Occipital lobe (tissue), 2 donors: ENCODE results near the gene TP53I13. TPM values are rescaled to one million over a fixed set of nuclear protein-coding genes. Genes with fewer than 3 reads are reported as not detected.

Experiments
- DNase-seq: peaks from one replicate; lab custom pipeline; 2025; lab: John Stamatoyannopoulos, UW
- total RNA-seq: library from RNA; depleted of rRNA; stranded (reverse); fragments of >200 nt; gene quantifications from one replicate; pipeline ENCODE4 v1.2.3, GENCODE V29; 2014

The TP53I13 gene
- total RNA-seq, 1 donor from 2014 or later, result 6.9 TPM

GRCh38 chr17:29567304-29567553, 1.3 kb upstream of the TP53I13 start:
- no peak for DNase-seq

GRCh38 chr17:29567554-29568330, 759 bp upstream of the TP53I13 start:
- no peak for DNase-seq

GRCh38 chr17:29569245-29569950, 897 bp downstream of the TP53I13 start:
- no peak for DNase-seq

DNA sequence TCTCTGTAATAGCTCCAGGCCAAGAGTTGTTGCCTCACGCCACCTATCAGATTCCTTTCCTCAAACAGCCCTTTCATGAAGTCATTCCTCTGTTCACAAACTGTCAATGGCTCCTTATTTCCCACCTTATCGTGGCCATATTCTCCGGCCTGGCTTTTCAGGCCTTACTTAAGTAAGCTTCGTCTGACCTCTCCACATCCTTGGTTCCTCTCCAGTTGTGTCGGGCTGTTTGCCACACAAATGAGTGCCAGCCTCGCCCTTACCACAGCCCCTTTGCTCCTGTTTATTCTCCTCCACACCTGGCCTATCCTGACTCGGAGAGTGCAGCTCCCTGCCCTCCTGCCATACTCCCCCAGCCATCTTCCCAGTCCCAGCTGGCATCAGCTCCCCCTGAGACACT, 2.0 kb downstream of the TP53I13 start:
- no peak for DNase-seq

GRCh38 chr17:29571486-29571882, 3.0 kb downstream of the TP53I13 start:
- DNase-seq, result no peak

DNA sequence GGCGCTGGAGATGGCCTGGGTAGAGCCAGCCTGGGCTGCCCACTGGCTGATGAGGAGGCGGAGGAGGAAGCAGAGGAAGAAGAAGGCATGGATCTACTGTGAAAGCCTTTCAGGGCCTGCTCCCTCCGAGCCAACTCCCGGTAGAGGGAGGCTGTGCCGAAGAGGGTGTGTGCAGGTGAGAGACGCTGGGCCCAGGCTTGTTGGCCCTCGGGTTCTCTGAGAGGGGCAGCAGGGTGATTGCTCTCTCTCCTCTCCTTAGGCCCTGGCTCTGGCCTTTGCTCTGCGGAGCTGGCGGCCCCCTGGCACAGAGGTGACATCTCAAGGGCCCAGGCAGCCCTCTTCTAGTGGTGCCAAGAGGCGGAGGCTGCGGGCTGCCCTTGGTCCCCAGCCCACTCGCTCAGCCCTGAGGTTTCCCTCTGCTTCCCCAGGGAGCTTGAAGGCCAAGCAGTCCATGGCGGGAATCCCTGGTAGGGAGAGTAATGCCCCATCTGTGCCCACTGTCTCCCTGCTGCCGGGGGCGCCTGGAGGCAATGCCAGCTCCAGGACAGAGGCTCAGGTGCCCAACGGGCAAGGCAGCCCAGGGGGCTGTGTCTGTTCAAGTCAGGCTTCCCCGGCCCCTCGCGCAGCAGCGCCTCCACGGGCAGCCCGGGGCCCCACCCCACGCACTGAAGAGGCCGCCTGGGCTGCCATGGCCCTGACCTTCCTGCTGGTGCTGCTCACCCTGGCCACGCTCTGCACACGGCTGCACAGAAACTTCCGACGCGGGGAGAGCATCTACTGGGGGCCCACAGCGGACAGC, 3.6 kb downstream of the TP53I13 start:
- no peak for DNase-seq

GRCh38 chr17:29572691-29573557, 4.4 kb downstream of the TP53I13 start:
- no peak for DNase-seq

- no peak for DNase-seq
These were observed 5.0 kb downstream of the TP53I13 start for GRCh38 chr17:29573558-29573869.

DNA sequence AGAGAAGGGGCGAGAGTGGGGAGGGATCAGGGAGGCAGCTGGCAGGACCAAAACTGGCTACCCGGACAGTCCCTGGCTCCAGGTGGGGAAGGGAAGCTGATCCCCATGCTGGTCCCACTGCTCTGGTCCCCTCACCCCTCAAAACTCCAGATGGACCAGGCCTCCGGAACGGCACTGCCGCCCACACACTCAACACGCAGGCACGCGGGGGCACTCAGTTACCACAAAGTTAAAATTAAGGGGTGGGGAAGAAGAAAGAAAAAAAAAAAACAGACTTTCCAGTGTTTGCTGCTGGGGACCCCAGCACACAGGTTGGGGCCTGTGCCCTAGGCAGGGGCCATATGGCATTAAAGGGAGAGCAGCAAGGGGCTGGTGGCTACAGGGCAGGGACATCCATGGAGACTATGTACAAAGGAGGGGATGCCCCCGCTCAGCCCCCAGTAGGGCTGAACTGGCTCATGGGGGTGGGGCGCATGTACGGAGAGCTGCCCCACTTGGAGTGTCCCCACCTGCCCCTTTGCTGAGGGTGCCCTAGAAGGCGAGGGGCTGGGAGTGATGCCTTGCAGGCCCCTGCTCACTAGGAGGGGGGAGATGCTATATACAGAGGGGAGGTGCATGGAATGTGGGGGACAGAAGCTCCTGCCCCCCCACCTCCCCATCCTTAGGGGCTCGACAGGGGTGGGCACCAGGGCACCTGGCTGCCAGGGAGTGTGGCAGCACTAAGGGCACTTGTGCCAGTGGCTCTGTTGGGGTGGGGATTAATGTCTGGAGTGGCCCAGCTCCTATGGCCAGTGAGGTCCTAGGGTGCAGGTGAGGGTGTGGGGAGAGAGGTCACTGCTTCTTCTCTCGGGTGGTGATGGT, 5.6 kb downstream of the TP53I13 start:
- DNase-seq, result no peak

GRCh38 chr17:29574732-29575510, 6.4 kb downstream of the TP53I13 start:
- DNase-seq, result no peak

- DNase-seq, result no peak
These were observed 7.2 kb downstream of the TP53I13 start for GRCh38 chr17:29575511-29576213.

DNA sequence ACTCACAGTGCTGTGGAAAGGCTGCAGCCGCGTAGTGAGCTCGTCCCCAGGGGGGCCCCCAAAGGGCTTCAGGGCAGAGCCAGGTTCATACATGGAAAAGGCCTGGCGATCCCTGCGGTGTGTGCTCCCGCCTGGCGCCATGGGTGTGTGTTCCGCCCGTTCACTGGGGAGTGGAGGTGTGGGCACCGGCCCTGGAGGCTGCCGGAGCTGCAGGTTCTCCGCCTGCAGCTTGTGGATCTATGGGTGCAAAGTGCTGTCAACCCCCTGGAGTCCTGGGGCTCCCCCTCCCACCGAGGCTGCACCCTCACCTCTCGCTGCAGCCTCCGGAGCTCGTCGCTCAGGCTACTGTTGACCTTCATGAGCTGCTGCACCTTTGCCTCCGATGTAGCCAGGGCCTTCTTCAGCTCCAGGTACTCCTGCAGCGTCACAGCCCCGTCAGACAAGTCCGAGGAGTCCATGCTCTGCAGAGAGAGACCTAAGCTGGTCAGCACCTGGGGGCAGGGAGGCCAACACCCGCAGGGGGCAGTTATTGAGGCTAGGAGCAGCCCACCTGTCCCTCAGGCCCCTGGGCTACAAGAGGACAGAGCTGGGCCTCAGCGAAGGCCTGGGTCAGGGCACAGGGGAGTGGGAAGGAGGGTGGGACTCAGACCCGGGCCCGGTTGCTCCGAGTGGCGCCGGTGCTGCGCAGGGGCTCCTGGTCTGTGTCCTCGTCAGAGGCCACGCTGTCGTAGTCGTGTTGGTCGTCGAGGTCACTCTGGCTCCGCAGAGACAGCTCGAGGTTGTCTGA, 7.9 kb downstream of the TP53I13 start:
- DNase-seq, result no peak

GRCh38 chr17:29577001-29577370, 8.5 kb downstream of the TP53I13 start:
- DNase-seq, result no peak

DNA sequence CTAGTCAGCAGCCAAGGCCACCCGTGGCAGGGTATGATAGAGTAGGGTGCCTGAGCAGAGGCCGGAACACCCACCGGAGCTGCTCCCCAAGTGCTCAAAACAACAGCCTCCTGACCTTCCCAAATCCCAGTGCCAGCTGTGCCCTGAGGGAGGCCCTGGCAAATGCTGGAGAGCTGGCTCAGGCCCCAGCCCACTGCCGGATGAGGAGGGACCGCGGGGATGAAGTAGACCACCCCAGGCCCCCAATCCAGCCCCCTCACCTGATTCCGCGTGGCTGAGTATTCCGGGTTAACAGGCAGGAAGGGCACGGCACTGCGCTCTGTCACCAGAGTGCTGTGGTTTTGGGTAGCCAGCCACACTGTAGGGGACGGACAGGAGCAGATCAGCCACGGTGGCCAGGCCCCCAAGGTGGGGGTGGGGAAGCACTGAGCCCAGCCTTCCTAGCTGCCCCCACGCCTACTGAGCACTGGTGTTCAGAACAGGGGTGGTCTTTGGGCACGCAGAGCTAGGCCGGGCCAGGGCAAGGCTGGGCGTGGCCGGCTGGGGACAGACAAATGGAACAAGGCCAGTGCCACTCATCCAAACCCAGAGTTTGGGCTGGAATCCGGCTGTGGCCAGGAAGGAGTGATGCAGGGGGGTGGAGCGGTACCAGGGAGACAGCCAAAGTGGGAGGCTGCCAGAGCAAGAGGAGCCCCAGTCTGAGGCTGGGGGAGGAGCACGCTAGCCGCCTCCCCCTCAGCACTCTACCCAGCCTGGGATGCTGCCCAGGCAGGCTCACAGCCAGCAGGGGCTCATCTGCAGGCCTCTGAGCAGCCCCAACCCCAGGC, 9.1 kb downstream of the TP53I13 start:
- peak; percentile 61 for DNase-seq

DNA sequence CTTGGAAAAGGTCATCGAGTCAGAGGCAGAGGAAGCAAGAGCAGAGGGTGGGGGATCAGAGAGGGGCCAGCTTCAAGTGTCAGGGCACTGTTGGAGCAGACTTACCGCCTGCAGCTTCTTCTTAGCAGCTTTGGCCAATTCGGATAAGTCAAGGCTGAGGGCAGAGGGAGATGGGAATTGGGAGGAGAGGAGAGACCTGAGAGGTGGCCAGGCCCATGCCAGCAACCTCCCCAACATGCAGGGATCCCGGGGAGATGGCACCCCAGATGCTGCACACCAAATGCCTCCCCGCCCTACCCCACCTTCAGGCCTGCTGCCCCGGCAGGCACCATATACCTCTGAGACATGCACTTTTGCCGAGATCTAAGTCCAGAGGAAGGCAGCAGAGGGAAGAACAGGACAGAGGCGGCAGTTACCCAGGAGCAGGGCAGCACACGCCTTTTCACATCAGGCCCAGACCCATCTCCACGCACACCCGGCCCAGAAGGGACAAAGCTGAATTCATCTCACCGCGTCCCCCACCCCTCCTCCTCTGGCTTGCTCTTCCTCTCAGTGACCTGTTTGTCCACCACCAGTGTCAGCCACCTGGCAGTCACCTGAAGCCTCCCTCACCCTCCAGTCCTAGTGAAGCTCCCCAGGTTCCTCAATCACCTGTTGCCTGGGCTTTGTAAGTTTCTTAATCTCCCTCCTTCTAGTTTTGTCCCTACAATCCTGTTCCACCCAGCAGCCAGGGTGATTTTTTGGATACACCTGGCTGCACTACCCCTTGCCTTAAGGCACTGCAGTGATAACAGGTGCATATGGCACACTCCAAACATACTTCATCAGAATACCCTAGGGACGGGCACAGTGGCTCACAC, 10.4 kb downstream of the TP53I13 start:
- no peak for DNase-seq

DNA sequence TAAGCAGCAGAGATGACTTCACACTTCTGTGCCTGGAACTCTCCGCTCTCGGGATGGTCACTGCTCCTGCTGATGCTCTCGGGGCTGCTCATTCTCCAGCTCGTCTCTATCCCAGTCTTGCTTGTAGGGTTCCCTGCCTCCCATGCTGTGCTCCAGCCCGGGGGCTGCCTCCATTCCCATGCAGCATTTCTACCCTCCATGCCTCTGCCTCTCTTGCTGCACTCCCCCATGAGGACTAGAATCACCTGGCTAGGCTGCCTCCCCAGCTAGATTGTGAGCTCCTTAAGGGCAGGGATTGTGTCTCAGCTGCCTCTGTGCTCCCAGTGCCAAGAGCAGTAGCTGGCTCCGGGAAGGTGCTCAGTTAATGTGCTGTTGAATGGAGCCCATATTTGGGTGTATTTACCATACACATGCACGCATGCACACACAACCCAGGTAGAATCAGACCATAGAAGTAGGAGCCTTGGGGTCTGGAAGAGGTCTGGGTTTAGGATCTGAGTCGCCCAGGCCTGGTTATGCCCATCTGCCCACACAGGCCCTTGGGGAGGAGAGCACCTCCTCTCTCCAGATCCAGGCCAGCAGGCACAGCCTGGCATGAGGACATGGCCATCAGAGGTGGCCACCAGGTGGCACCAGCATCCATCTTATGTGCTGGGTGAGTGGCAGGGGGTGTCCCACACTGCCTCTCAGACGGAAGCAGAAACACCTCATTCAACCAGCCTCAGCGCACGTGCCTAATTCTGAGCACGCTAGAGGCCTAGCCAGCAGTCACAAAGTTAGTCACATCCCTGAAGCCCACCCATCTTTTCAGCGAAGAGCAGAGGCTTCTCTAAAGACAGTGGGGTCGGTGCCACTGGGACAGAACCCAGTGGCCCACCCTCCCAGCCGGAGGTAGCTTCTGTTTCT, 11.6 kb downstream of the TP53I13 start:
- DNase-seq, result peak; percentile 75
